PC-9 (cell line): Measurements from ENCODE around the gene LRRC23. TPM values are rescaled to one million over a fixed set of nuclear protein-coding genes. Genes with fewer than 3 reads are reported as not detected.
A peak's percentile ranks its signal among the peaks of the same experiment; 100 is the strongest.
"Not testable (repeated sequence)": the region's sequence is repeated elsewhere in the genome, so short reads cannot be mapped to it uniquely, and the experiment has no call there.

Source experiments
- BruUV-seq: library from RNA; stranded (reverse); fragments of 400-500 nt; replicated peaks from 2 replicates; lab custom pipeline; 2021; lab: Mats Ljungman, UMichigan
- CTCF ChIA-PET: fragments of 300-600 bp; sonication (Branson Sonifier 250); formaldehyde crosslinking; loops from one replicate; lab custom pipeline; 2022; ENCODE audit warnings: antibody characterized with exemption; lab: Charles Lee
- POLR2A ChIA-PET: fragments of 300-600 bp; sonication (Branson Sonifier 250); formaldehyde crosslinking; loops from one replicate; lab custom pipeline; 2022; ENCODE audit warnings: antibody characterized with exemption; ENCODE audit not compliant: unreplicated experiment; lab: Charles Lee
- DNase-seq, 2 experiments: peaks; one replicate each; pipeline versions ENCODE4 v3.0.0 to v3.0.0-alpha.2; 2015 to 2022; ENCODE audit warnings: mixed read lengths in 1 of 2
- H2AFZ ChIP-seq: fragments of 200-600 bp; sonication (generic); 2 replicates; pipeline ENCODE4 v1.8.1; 2017; ENCODE audit warnings: antibody characterized with exemption
- H3F3A ChIP-seq: fragments of 200-600 bp; sonication (generic); 2 replicates; pipeline ENCODE4 v1.8.1; 2017; ENCODE audit warnings: antibody characterized with exemption, mild to moderate bottlenecking, low read depth; ENCODE audit not compliant: insufficient read depth
- H3K27ac ChIP-seq: fragments of 200-600 bp; sonication (generic); 2 replicates; pipeline ENCODE4 v1.6.1; 2016; ENCODE audit warnings: mixed run types
- H3K27me3 ChIP-seq: fragments of 200-600 bp; sonication (generic); 2 replicates; pipeline ENCODE4 v1.6.1; 2016; ENCODE audit warnings: low read depth, mixed run types; ENCODE audit not compliant: insufficient read depth
- H3K36me3 ChIP-seq: fragments of 200-600 bp; sonication (generic); 2 replicates; pipeline ENCODE4 v1.6.1; 2016; ENCODE audit warnings: low read depth, mixed run types
- H3K4me1 ChIP-seq: fragments of 200-600 bp; sonication (generic); replicated peaks from 2 replicates; pipeline ENCODE4 v1.6.1; 2016; ENCODE audit warnings: mixed run types; ENCODE audit not compliant: insufficient read depth
- H3K4me2 ChIP-seq: fragments of 200-600 bp; sonication (generic); 2 replicates; pipeline ENCODE4 v1.6.1; 2017; ENCODE audit warnings: mixed run types
- H3K4me3 ChIP-seq: fragments of 200-600 bp; sonication (generic); 2 replicates; pipeline ENCODE4 v1.6.1; 2016; ENCODE audit warnings: mixed run types
- H3K79me2 ChIP-seq: fragments of 200-600 bp; sonication (generic); 2 replicates; pipeline ENCODE4 v1.6.1; 2017; ENCODE audit warnings: low read depth, mixed run types
- H3K9me2 ChIP-seq: fragments of 200-600 bp; sonication (generic); 2 replicates; pipeline ENCODE4 v1.8.1; 2017; ENCODE audit warnings: mild to moderate bottlenecking; ENCODE audit not compliant: insufficient read depth
- H3K9me3 ChIP-seq: fragments of 200-600 bp; sonication (generic); 2 replicates; pipeline ENCODE4 v1.8.1; 2016; ENCODE audit warnings: low read depth; ENCODE audit not compliant: insufficient read depth
- H4K20me1 ChIP-seq: fragments of 200-600 bp; sonication (generic); 2 replicates; pipeline ENCODE4 v1.8.1; 2017; ENCODE audit not compliant: insufficient read depth
- CTCF ChIP-seq: fragments of 200-600 bp; sonication (generic); conservative IDR thresholded peaks from 2 replicates; pipeline ENCODE4 v1.6.1; 2017; ENCODE audit warnings: mixed run types, antibody characterized with exemption, mild to moderate bottlenecking, moderate library complexity
- EZH2 ChIP-seq: fragments of 200-600 bp; sonication (generic); IDR thresholded peaks from 2 replicates; pipeline ENCODE4 v1.8.0; 2017; ENCODE audit warnings: antibody characterized with exemption, low read depth
- intact Hi-C: fragments of 100-400 bp; cut with micrococcal nuclease; formaldehyde crosslinking; loops from one replicate; pipeline ENCODE4 v1.10.0; 2022; ENCODE audit not compliant: unreplicated experiment
- total RNA-seq: library from RNA; stranded (reverse); gene quantifications from 2 replicates; pipeline ENCODE4 v1.2.3, GENCODE V29; 2021

Gene LRRC23
- total RNA-seq, 1 experiment from 2014 or later = 29.3 TPM

DNA sequence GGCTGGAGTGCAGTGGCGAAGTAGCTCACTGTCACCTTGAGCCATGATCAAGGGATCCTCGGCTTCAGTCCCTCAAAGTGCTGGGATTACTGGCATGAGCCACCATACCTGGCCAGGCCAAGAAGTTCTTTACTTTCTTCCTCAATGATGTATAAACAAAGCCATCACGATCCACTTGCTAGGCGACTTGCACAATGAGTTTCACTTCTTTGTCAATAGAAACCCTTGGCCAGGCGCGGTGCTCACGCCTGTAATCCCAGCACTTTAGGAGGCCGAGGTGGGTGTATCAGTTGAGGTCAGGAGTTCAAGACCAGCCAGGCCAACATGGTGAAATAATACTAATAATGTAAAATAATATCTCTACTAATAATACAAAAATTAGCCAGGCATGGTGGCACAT, 17.2 kb upstream of the LRRC23 start:
- H2AFZ ChIP-seq = no peak overlapping the region
- H3K27ac ChIP-seq = no peak overlapping the region
- no peaks in the 10 kb centered on the region for H4K20me1 ChIP-seq
- H3K79me2 ChIP-seq = no peaks in the 10 kb centered on the region
- DNase-seq = no peak
- intact Hi-C loops = no loop called here
- H3K9me2 ChIP-seq = no peaks in the 10 kb centered on the region
- no peak overlapping the region for H3K4me3 ChIP-seq
- H3F3A ChIP-seq = peaks cover 12% of the 10 kb centered on the region; the same call in 1 of the 2 replicates
- ChIA-PET CTCF (interaction anchor here (0.6 to 1.1 kb wide), 2 partner anchors 18 to 198 kb away, joined by 5 to 8 read pairs; partner anchors contain the start of gene ZNF384), POLR2A (no interaction called here)
- no peaks in the 10 kb centered on the region for H3K9me3 ChIP-seq
- no peaks in the 10 kb centered on the region for H3K27me3 ChIP-seq
- BruUV-seq = no TSS peak
- H3K4me1 ChIP-seq = peaks cover 15% of the 10 kb centered on the region
- TF ChIP-seq CTCF (no peak), EZH2 (no peak)
- H3K4me2 ChIP-seq = no peak overlapping the region
- no peaks in the 10 kb centered on the region for H3K36me3 ChIP-seq

- H3K4me3 ChIP-seq = no peak overlapping the region
- intact Hi-C loops = no loop called here
- POLR2A ChIA-PET = interaction anchor here (0.6 kb wide), 1 partner anchor 14 kb away, joined by 3 read pairs; no protein-coding TSS in a partner anchor
- H3K27me3 ChIP-seq = no peaks in the 10 kb centered on the region
- H4K20me1 ChIP-seq = no peaks in the 10 kb centered on the region
- peaks cover 15% of the 10 kb centered on the region for H3K4me1 ChIP-seq
- TF ChIP-seq EZH2 (no peak), CTCF (no peak)
- H3K9me2 ChIP-seq = no peaks in the 10 kb centered on the region
- BruUV-seq = no TSS peak
- H3K79me2 ChIP-seq = no peaks in the 10 kb centered on the region
- H3K36me3 ChIP-seq = no peaks in the 10 kb centered on the region
- no peaks in the 10 kb centered on the region for H3K9me3 ChIP-seq
- CTCF ChIA-PET = no interaction called here
- peaks cover 12% of the 10 kb centered on the region; the same call in 1 of the 2 replicates for H3F3A ChIP-seq
- no peak overlapping the region for H2AFZ ChIP-seq
- no peak overlapping the region for H3K27ac ChIP-seq
- DNase-seq = no peak
- H3K4me2 ChIP-seq = no peak overlapping the region
These were observed 16.3 kb upstream of the LRRC23 start for GRCh38 chr12:6888360-6888759.

DNA sequence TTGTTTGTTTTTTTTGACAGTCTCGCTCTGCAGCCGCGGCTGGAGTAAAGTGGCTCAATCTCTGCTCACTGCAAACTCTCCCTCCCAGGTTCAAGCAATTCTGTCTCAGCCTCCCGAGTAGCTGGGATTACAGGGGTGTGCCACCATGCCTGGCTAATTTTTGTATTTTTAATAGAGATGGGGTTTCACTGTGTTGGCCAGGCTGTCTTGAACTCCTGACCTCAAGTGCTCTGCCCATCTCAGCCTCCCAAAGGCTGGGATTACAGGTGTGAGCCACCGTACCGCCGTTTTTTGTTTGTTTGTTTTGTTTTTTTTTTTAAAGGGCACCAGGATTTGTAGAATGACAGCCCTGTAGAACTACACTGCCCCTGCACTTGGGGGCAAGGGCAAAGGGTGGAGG, 15.8 kb upstream of the LRRC23 start:
- H3K4me2 ChIP-seq, H2AFZ ChIP-seq, H3K27me3 ChIP-seq, DNase-seq, H4K20me1 ChIP-seq, H3K9me3 ChIP-seq, BruUV-seq, H3K79me2 ChIP-seq, H3K9me2 ChIP-seq, intact Hi-C loops, H3K4me3 ChIP-seq, H3K27ac ChIP-seq, H3K36me3 ChIP-seq: not testable (repeated sequence)
- peaks cover 15% of the 10 kb centered on the region for H3K4me1 ChIP-seq
- CTCF ChIA-PET = interaction anchor here (1.2 kb wide), 1 partner anchor 16 kb away, joined by 4 read pairs; the partner anchor contains the start of gene SPSB2
- POLR2A ChIA-PET = interaction anchor here (0.6 kb wide), 1 partner anchor 281 kb away, joined by 48 read pairs; no protein-coding TSS in a partner anchor
- H3F3A ChIP-seq = peaks cover 12% of the 10 kb centered on the region; the same call in 1 of the 2 replicates

DNA sequence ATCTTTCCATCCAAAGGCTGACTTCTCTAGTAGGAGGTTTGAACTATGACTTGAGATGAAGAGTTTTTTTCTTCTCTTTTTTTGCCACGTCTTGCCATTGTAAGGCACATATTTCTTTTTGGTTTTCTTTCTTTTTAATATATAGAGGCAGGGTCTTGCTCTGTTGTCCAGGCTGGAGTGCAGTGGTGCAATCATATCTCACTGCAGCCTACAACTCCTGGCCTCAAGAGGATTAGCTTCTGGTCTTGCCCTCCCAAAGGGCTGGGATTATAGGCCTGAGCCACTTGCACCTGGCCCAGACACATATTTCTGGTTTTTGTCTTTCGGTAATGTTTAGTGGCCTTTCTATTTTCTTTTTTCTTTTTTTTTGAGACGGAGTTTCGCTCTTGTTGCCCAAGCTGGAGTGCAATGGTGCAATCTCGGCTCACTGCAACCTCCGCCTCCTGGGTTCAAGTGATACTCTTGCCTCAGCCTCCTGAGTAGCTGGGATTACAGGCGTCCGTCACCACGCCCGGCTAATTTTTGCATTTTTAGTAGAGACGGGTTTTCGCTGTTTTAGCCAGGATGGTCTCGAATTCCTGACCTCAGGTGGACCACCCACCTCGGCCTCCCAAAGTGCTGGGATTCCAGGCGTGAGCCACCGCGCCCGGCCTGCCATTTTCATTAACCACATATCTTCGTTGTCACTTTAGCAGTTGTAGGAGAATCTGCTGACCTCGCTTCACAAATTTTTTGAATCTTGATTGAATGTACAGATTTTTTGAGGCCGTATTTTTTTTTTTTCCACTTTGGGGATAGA, 14.6 kb upstream of the LRRC23 start:
- DNase-seq, H3K9me3 ChIP-seq, H4K20me1 ChIP-seq, H3K79me2 ChIP-seq, H3K27me3 ChIP-seq, BruUV-seq, intact Hi-C loops, POLR2A ChIA-PET, H3K9me2 ChIP-seq, H3K36me3 ChIP-seq: not testable (repeated sequence)
- CTCF ChIA-PET = interaction anchor here (1.2 kb wide), 1 partner anchor 17 kb away, joined by 4 read pairs; the partner anchor contains the start of gene SPSB2
- peak overlapping the region; percentile 84; the same call in 1 of the 2 replicates for H2AFZ ChIP-seq
- H3K4me1 ChIP-seq = peaks cover 15% of the 10 kb centered on the region
- peak overlapping the region; percentile 80 for H3K4me2 ChIP-seq
- H3K27ac ChIP-seq = peak overlapping the region; percentile 90
- H3K4me3 ChIP-seq = peak overlapping the region; percentile 56
- H3F3A ChIP-seq = peaks cover 12% of the 10 kb centered on the region; the same call in 1 of the 2 replicates
